Fibroblast of lung (primary cell): ENCODE results near the gene ZNF354C. TPM values are rescaled to one million over a fixed set of nuclear protein-coding genes. Genes with fewer than 3 reads are reported as not detected.

Experiments used
- DNase-seq, 2 donors: peaks; one replicate each; pipeline versions ENCODE4 v3.0.0 to v3.0.0-alpha.2; 2010; ENCODE audit warnings: low read depth in 2 of 2
- H2AFZ ChIP-seq: 2 replicates; pipeline ENCODE4 v1.5.1; 2012; ENCODE audit warnings: low read length, control low read depth, inconsistent platforms
- H3K27ac ChIP-seq: 2 replicates; pipeline ENCODE4 v1.5.1; 2011; ENCODE audit warnings: low read length, control low read depth; ENCODE audit not compliant: insufficient read depth
- H3K27me3 ChIP-seq: 2 replicates; pipeline ENCODE4 v1.5.1; 2011; ENCODE audit warnings: mild to moderate bottlenecking, low read length; ENCODE audit not compliant: control insufficient read depth, insufficient read depth
- H3K36me3 ChIP-seq: 2 replicates; pipeline ENCODE4 v1.5.1; 2011; ENCODE audit warnings: low read length; ENCODE audit not compliant: control insufficient read depth, insufficient read depth
- H3K4me1 ChIP-seq: 2 replicates; pipeline ENCODE4 v1.5.1; 2011; ENCODE audit warnings: low read length; ENCODE audit not compliant: control insufficient read depth, insufficient read depth; ENCODE audit errors: extremely low read depth
- H3K4me2 ChIP-seq: 2 replicates; pipeline ENCODE4 v1.5.1; 2011; ENCODE audit warnings: low read length, control low read depth; ENCODE audit not compliant: insufficient read depth; ENCODE audit errors: extremely low read depth
- H3K4me3 ChIP-seq, 4 experiments: fragments of 200-600 bp in 1 of 4; sonication (generic) in 1 of 4; replicated peaks in 1 of 4; 2 replicates each; pipeline ENCODE4 v1.5.1; 2011 to 2016; ENCODE audit warnings: low read length in 4 of 4, low read depth in 3 of 4, mild to moderate bottlenecking in 3 of 4, control low read depth in 2 of 4, inconsistent platforms in 1 of 4, mixed read lengths in 1 of 4; ENCODE audit not compliant: insufficient read depth in 1 of 4; ENCODE audit errors: control extremely low read depth in 1 of 4
- H3K79me2 ChIP-seq: 2 replicates; pipeline ENCODE4 v1.5.1; 2012; ENCODE audit warnings: mild to moderate bottlenecking, low read length, inconsistent platforms; ENCODE audit not compliant: control insufficient read depth, insufficient read depth
- H3K9ac ChIP-seq: 2 replicates; pipeline ENCODE4 v1.5.1; 2011; ENCODE audit warnings: mild to moderate bottlenecking, low read length, control low read depth; ENCODE audit not compliant: insufficient read depth
- H3K9me3 ChIP-seq: 2 replicates; pipeline ENCODE4 v1.5.1; 2012; ENCODE audit warnings: low read depth, low read length; ENCODE audit not compliant: control insufficient read depth, insufficient read depth
- H4K20me1 ChIP-seq: 2 replicates; pipeline ENCODE4 v1.5.1; 2011; ENCODE audit warnings: low read length; ENCODE audit not compliant: control insufficient read depth, insufficient read depth; ENCODE audit errors: extremely low read depth
- CTCF ChIP-seq, 2 donors: IDR thresholded peaks in 1 of 2; conservative IDR thresholded peaks in 1 of 2; 1 replicate in 1 of 2; 2 replicates in 1 of 2; pipeline ENCODE4 v1.5.1; 2011 to 2012; ENCODE audit warnings: low read length in 2 of 2, control low read depth in 1 of 2, inconsistent platforms in 1 of 2, low read depth in 1 of 2, mild to moderate bottlenecking in 1 of 2
- EZH2 ChIP-seq: IDR thresholded peaks from 2 replicates; pipeline ENCODE4 v1.5.1; 2012; ENCODE audit warnings: low read length, control low read depth, mild to moderate bottlenecking; ENCODE audit errors: missing control alignments
- polyA plus RNA-seq, 2 donors: library from polyadenylated mRNA; depleted of rRNA in 1 of 2; stranded (reverse) in 1 of 2; unstranded in 1 of 2; fragments of >200 nt; gene quantifications; 2 replicates each; pipeline ENCODE4 v1.2.1, GENCODE V29; 2011 to 2012; ENCODE audit warnings: missing spikeins in 1 of 2
- total RNA-seq: library from RNA; depleted of rRNA; stranded (reverse); fragments of >200 nt; gene quantifications from 2 replicates; pipeline ENCODE4 v1.2.1, GENCODE V29; 2014

ZNF354C gene
- total and polyA plus RNA-seq, 2 donors (not counting 1 experiment from before 2014, with no cell fraction given): 4.4 to 12.4 TPM

- no peak overlapping the region for H3K9ac ChIP-seq
- no peaks in the 10 kb centered on the region for H3K79me2 ChIP-seq
- no peak overlapping the region for H3K4me2 ChIP-seq
- H2AFZ ChIP-seq: no peak overlapping the region
- TF ChIP-seq EZH2 (no peak), CTCF (conservative IDR thresholded peaks at IDR 0.05 in 1 of 2, IDR thresholded peaks at IDR 0.05 in 1 of 2; ENCODE audit: low read depth in 1 of 2, low read length in 2 of 2) (no peak)
- H3K36me3 ChIP-seq: peaks cover 11% of the 10 kb centered on the region
- no peak for DNase-seq
- H3K9me3 ChIP-seq: no peaks in the 10 kb centered on the region
- no peaks in the 10 kb centered on the region for H3K4me1 ChIP-seq
- H3K4me3 ChIP-seq: no peak overlapping the region
- no peak overlapping the region for H3K27ac ChIP-seq
- H3K27me3 ChIP-seq: no peaks in the 10 kb centered on the region
- H4K20me1 ChIP-seq: no peaks in the 10 kb centered on the region
Observed at GRCh38 chr5:179125789-179126505, 65.8 kb downstream of the ZNF354C start.

GRCh38 chr5:179126506-179126991 is 66.4 kb downstream of the ZNF354C start:
- Histone ChIP-seq H2AFZ (no peak overlapping the region), H3K9me3 (no peaks in the 10 kb centered on the region), H3K36me3 (peaks cover 11% of the 10 kb centered on the region), H3K79me2 (no peaks in the 10 kb centered on the region), H3K9ac (no peak overlapping the region), H3K4me3 (no peak overlapping the region), H3K4me1 (no peaks in the 10 kb centered on the region), H4K20me1 (no peaks in the 10 kb centered on the region), H3K27me3 (no peaks in the 10 kb centered on the region), H3K27ac (no peak overlapping the region), H3K4me2 (no peak overlapping the region)
- TF ChIP-seq CTCF (conservative IDR thresholded peaks at IDR 0.05 in 1 of 2, IDR thresholded peaks at IDR 0.05 in 1 of 2; ENCODE audit: low read depth in 1 of 2, low read length in 2 of 2) (no peak), EZH2 (no peak)
- DNase-seq: no peak

- H3K4me3 ChIP-seq: no peak overlapping the region
- no peaks in the 10 kb centered on the region for H3K4me1 ChIP-seq
- no peak overlapping the region for H3K27ac ChIP-seq
- no peak overlapping the region for H3K9ac ChIP-seq
- H3K4me2 ChIP-seq: no peak overlapping the region
- no peaks in the 10 kb centered on the region for H4K20me1 ChIP-seq
- peaks cover 14% of the 10 kb centered on the region for H3K36me3 ChIP-seq
- H3K79me2 ChIP-seq: no peaks in the 10 kb centered on the region
- H3K27me3 ChIP-seq: no peaks in the 10 kb centered on the region
- DNase-seq: no peak
- TF ChIP-seq EZH2: no peak
- no peak for TF ChIP-seq CTCF (conservative IDR thresholded peaks at IDR 0.05 in 1 of 2, IDR thresholded peaks at IDR 0.05 in 1 of 2; ENCODE audit: low read depth in 1 of 2, low read length in 2 of 2)
- H3K9me3 ChIP-seq: no peaks in the 10 kb centered on the region
- H2AFZ ChIP-seq: no peak overlapping the region
Observed at GRCh38 chr5:179127136-179128040, 67.2 kb downstream of the ZNF354C start.
